LNCAP (cell line): ENCODE results near the gene GABARAP.

Experiments
- CTCF ChIP-seq: fragments of 450-650 bp; IDR thresholded peaks from 2 replicates; pipeline ENCODE4 v1.5.1; 2017; ENCODE audit warnings: mild to moderate bottlenecking

Gene GABARAP

GRCh38 chr17:7203391-7203790 lies 38.9 kb downstream of the GABARAP start:
- no peak for TF ChIP-seq CTCF

DNA sequence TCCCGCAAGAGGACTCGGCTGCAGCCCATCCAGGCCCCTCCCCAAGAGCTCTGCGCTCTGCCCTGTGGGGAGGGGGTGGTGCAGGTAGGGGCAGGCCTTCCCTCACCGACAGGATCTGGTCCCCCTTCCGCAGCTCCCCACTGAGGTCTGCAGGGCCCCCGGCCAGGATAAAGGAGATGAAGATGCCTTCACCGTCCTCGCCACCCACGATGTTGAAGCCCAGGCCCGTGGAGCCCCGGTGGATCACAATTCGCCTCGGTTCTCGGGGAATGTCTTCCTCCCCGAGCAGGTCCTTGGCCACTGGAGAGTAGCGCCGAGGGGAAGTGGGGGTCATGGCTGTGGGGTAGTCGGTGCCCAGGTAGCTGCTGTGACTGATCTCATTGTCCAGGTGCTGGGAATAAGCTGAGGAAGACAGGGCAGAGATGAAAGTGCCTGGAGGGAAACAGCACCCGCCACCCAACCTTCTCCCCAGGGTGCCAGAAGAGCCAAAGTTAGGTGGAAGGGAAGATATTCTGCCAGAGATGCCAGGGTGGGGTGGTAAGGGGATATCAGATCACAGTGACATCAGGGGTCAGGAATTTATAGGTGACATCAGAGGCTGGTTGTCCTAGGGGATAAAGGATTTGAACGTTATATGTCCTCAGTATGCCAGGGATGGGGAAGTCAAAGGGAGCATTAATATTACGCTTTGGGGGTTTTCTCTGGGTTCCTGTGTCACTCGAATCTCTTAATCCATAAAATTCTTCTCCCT lies 45.4 kb downstream of the GABARAP start:
- TF ChIP-seq CTCF: no peak

DNA sequence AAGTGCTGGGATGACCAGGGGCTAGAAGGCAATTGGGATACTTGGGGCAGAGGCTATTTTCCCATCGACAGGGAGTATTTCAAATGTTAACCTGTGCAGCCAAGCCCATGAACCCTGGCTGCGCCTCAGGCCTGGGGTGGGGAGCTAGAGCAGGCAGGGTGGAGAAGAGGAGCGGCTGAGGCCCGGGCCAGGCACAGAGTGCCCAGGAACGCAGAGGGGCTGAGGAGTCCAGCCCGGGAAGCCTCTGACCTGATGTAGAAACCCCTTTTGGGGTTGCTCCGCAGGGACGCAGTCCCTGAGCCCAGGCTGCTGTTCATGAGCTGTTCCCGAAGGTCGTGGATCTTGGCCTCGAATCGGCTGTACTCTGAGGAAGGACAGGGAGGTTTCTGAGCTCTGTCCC lies 46.3 kb downstream of the GABARAP start:
- TF ChIP-seq CTCF: no peak

DNA sequence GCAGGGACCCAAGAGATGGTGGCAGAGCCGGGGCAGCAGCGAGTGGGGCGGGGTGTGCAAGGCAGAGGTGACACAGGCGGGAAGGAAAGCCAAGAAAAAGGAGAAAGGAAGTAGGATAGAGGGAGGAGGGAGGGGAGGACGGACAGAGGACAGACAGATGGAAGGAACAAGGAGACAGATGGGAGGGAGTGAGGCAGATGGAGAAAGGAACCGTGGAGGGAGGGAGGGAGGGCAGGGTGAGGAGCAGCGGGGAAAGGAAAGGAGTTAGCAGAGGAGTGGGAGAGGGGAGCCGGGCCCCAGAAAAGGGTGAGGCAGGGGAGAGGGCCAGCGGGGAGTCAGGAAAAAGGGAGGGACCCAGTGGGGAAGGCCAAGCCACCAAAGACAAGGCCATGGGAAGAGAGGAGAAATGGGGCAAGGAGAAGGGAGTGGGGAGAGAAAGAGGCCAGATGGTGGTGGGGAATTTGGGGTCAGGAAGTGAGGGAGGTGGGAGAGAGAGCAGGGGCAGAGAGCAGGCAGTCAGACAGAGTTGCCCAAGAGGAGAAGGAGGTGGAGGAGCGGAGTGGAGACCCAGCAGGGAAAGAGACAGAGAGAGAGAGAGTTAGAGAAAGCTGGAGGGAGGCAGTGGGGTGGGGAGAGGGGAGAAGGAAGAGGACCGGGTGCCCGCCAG lies 49.8 kb downstream of the GABARAP start:
- TF ChIP-seq CTCF: no peak

GRCh38 chr17:7191571-7192270 lies 50.5 kb downstream of the GABARAP start:
- TF ChIP-seq CTCF: no peak

- TF ChIP-seq CTCF: no peak
These were observed 51.2 kb downstream of the GABARAP start for GRCh38 chr17:7191069-7191468.

- no peak for TF ChIP-seq CTCF
These were observed 51.9 kb downstream of the GABARAP start for GRCh38 chr17:7190276-7190917.
